ENCODE data around the gene LRRN2.
"Not testable (repeated sequence)": the region's sequence is repeated elsewhere in the genome, so short reads cannot be mapped to it uniquely, and the experiment has no call there.

The LRRN2 gene

GRCh38 chr1:204571128-204571527 is 114.4 kb downstream of the LRRN2 start:
- DNase-seq = no peak

- not testable (repeated sequence) for DNase-seq
Observed at GRCh38 chr1:204570021-204570420, 115.5 kb downstream of the LRRN2 start.

- no peak for DNase-seq
Observed at GRCh38 chr1:204569478-204569877, 116.1 kb downstream of the LRRN2 start.

- no peak for DNase-seq
Observed at GRCh38 chr1:204568576-204569315, 116.8 kb downstream of the LRRN2 start.
